SIG-M5 (cell line): Measurements from ENCODE around the gene SFXN5.
A peak's percentile ranks its signal among the peaks of the same experiment; 100 is the strongest.

Experiments used
- DNase-seq: peaks from one replicate; lab custom pipeline; 2025; lab: John Stamatoyannopoulos, UW

SFXN5 gene

GRCh38 chr2:73043929-73044832 lies 27.3 kb downstream of the SFXN5 start:
- no peak for DNase-seq

GRCh38 chr2:73043276-73043675 lies 28.2 kb downstream of the SFXN5 start:
- no peak for DNase-seq

GRCh38 chr2:73037947-73038585 lies 33.4 kb downstream of the SFXN5 start:
- no peak for DNase-seq

GRCh38 chr2:73036766-73037165 lies 34.7 kb downstream of the SFXN5 start:
- no peak for DNase-seq

- no peak for DNase-seq
Observed at GRCh38 chr2:73035899-73036711, 35.4 kb downstream of the SFXN5 start.

GRCh38 chr2:73034661-73035375 lies 36.7 kb downstream of the SFXN5 start:
- peak; percentile 96 for DNase-seq

GRCh38 chr2:73033766-73034381 lies 37.6 kb downstream of the SFXN5 start:
- DNase-seq = no peak

GRCh38 chr2:73033142-73033765 lies 38.3 kb downstream of the SFXN5 start:
- no peak for DNase-seq

GRCh38 chr2:73032702-73033097 lies 38.8 kb downstream of the SFXN5 start:
- no peak for DNase-seq

GRCh38 chr2:73031725-73032701 lies 39.5 kb downstream of the SFXN5 start:
- no peak for DNase-seq

- no peak for DNase-seq
Observed at GRCh38 chr2:73031095-73031678, 40.3 kb downstream of the SFXN5 start.

- DNase-seq = no peak
Observed at GRCh38 chr2:73028841-73029240, 42.7 kb downstream of the SFXN5 start.

GRCh38 chr2:73027340-73027739 lies 44.2 kb downstream of the SFXN5 start:
- no peak for DNase-seq

GRCh38 chr2:73023497-73023896 lies 48.0 kb downstream of the SFXN5 start:
- no peak for DNase-seq

GRCh38 chr2:73022024-73022568 lies 49.4 kb downstream of the SFXN5 start:
- DNase-seq = no peak

GRCh38 chr2:73021371-73022010 lies 50.0 kb downstream of the SFXN5 start:
- DNase-seq = no peak

GRCh38 chr2:73020657-73021370 lies 50.7 kb downstream of the SFXN5 start:
- DNase-seq = no peak

GRCh38 chr2:73020306-73020656 lies 51.2 kb downstream of the SFXN5 start:
- no peak for DNase-seq
